Measurements from ENCODE around the gene ZNHIT1.

GRCh38 chr7:101258243-101258731 is 40.3 kb downstream of the ZNHIT1 start:
- TF ChIP-seq FOXJ3 (CRISPR knock-in tag; IDR thresholded peaks at IDR 0.05) (no peak), GABPA (IDR thresholded peaks at IDR 0.05; ENCODE audit: low read depth) (no peak), CTCF (IDR thresholded peaks at IDR 0.05) (no peak), FOSL2 (IDR thresholded peaks at IDR 0.05; ENCODE audit: borderline replicate concordance, low read depth) (no peak), MAX (IDR thresholded peaks at IDR 0.05; ENCODE audit: low read depth) (no peak), TAF1 (IDR thresholded peaks at IDR 0.05; ENCODE audit: borderline replicate concordance, low read depth, low read length) (no peak), POLR2AphosphoS5 (IDR thresholded peaks at IDR 0.05; ENCODE audit: low read depth, low read length) (no peak), EZH2phosphoT487 (IDR thresholded peaks at IDR 0.05; ENCODE audit: borderline replicate concordance, low read depth) (no peak), RFX5 (IDR thresholded peaks at IDR 0.05; ENCODE audit: low read length) (no peak), SMC3 (IDR thresholded peaks at IDR 0.05; ENCODE audit: low read depth, low read length) (no peak), IRF3 (IDR thresholded peaks at IDR 0.05; ENCODE audit: low read depth, low read length) (no peak), PBX3 (IDR thresholded peaks at IDR 0.05) (no peak), CHD2 (IDR thresholded peaks at IDR 0.05; ENCODE audit: low read length, partially characterized antibody) (no peak)
